Measurements from ENCODE around the gene ISY1.

DNA sequence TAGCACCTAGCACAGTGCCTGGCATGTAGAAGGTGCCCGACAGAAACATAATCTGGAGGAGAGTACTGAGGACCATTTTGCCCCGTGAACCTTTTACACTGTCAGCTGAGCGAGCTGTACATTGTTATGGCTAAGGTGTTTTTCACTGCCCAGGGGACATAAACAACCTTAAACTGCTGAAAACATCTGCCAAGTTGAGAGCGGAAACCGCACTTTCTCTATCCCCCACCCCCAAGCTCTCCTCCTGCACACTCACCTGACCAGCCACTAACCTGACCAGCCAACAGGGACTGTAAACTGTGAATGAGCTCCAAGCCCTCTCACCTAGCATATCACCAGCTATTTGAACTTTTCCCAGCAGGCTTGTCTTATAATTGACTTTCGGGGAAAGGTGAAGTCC, 56.8 kb downstream of the ISY1 start:
- TF ChIP-seq, protein P1, sequence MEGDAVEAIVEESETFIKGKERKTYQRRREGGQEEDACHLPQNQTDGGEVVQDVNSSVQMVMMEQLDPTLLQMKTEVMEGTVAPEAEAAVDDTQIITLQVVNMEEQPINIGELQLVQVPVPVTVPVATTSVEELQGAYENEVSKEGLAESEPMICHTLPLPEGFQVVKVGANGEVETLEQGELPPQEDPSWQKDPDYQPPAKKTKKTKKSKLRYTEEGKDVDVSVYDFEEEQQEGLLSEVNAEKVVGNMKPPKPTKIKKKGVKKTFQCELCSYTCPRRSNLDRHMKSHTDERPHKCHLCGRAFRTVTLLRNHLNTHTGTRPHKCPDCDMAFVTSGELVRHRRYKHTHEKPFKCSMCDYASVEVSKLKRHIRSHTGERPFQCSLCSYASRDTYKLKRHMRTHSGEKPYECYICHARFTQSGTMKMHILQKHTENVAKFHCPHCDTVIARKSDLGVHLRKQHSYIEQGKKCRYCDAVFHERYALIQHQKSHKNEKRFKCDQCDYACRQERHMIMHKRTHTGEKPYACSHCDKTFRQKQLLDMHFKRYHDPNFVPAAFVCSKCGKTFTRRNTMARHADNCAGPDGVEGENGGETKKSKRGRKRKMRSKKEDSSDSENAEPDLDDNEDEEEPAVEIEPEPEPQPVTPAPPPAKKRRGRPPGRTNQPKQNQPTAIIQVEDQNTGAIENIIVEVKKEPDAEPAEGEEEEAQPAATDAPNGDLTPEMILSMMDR (IDR thresholded peaks at IDR 0.05) = no peak
- TF ChIP-seq POLR2A (IDR thresholded peaks at IDR 0.05) = no peak
